GM12878 (cell line): Measurements from ENCODE around the gene PSRC1. TPM values are rescaled to one million over a fixed set of nuclear protein-coding genes. Genes with fewer than 3 reads are reported as not detected.

Experiments used
- ATAC-seq: fragments of 200-7000 bp; cut with Tn5 transposase; 3 replicates; pipeline ENCODE4 v1.9.1; 2020; ENCODE audit warnings: mild to moderate bottlenecking, moderate library complexity
- BruUV-seq: library from RNA; stranded (reverse); fragments of 400-500 nt; replicated peaks from 2 replicates; lab custom pipeline; 2021; lab: Mats Ljungman, UMichigan
- CTCF ChIA-PET: fragments of 300-600 bp; sonication (Branson Sonifier 250); formaldehyde crosslinking; extraction: SDS; loops from one replicate; lab custom pipeline; 2021; ENCODE audit warnings: inconsistent platforms; lab: Yijun Ruan, JAX
- POLR2A ChIA-PET: fragments of 350-600 bp; formaldehyde crosslinking; extraction: SDS; loops from one replicate; lab custom pipeline; 2021; ENCODE audit warnings: inconsistent platforms; lab: Charles Lee
- RAD21 ChIA-PET: fragments of 300-600 bp; sonication (Branson Sonifier 250); formaldehyde crosslinking; loops from one replicate; lab custom pipeline; 2023; ENCODE audit warnings: antibody characterized with exemption; ENCODE audit not compliant: unreplicated experiment; lab: Charles Lee
- SMC1A ChIA-PET: fragments of 300-600 bp; sonication (Branson Sonifier 250); formaldehyde crosslinking; loops from one replicate; lab custom pipeline; 2023; ENCODE audit not compliant: unreplicated experiment, uncharacterized antibody; lab: Charles Lee
- DNase-seq: peaks from one replicate; pipeline ENCODE4 v3.0.0-alpha.2; 2011; ENCODE audit warnings: low read depth, low spot score
- FAIRE-seq: peaks from 3 replicates; lab custom pipeline; 2011; peaks lifted over from hg19 to GRCh38; lab: Jason Lieb, UNC
- H2AFZ ChIP-seq: 2 replicates; pipeline ENCODE4 v1.6.0; 2011; ENCODE audit warnings: low read depth, low read length, control low read depth; ENCODE audit not compliant: control insufficient read depth
- H3K27ac ChIP-seq: 2 replicates; pipeline ENCODE4 v1.5.1; 2011; ENCODE audit warnings: control low read depth; ENCODE audit not compliant: control insufficient read depth, insufficient read depth
- H3K27me3 ChIP-seq, 2 experiments: replicated peaks in 1 of 2; 2 replicates each; pipeline versions ENCODE4 v1.6.0 to v1.6.1; 2011; ENCODE audit warnings: low read length in 1 of 2; ENCODE audit not compliant: control insufficient read depth in 2 of 2, insufficient read depth in 2 of 2
- H3K36me3 ChIP-seq, 2 experiments: 2 replicates each; pipeline ENCODE4 v1.5.1; 2011; ENCODE audit warnings: low read length in 1 of 2; ENCODE audit not compliant: control insufficient read depth in 2 of 2, insufficient read depth in 2 of 2
- H3K4me1 ChIP-seq: 2 replicates; pipeline ENCODE4 v1.6.1; 2011; ENCODE audit warnings: mild to moderate bottlenecking, low read length, moderate library complexity, mixed read lengths; ENCODE audit not compliant: control insufficient read depth, insufficient read depth
- H3K4me2 ChIP-seq: 2 replicates; pipeline ENCODE4 v1.6.0; 2011; ENCODE audit warnings: control low read depth; ENCODE audit not compliant: control insufficient read depth, insufficient read depth
- H3K4me3 ChIP-seq: fragments of 200-600 bp; sonication (generic); 2 replicates; pipeline ENCODE4 v1.5.1; 2016
- H3K79me2 ChIP-seq: 2 replicates; pipeline ENCODE4 v1.6.0; 2011; ENCODE audit warnings: low read length; ENCODE audit not compliant: control insufficient read depth, insufficient read depth
- H3K9ac ChIP-seq: 2 replicates; pipeline ENCODE4 v1.8.0; 2011; ENCODE audit warnings: low read length, control low read depth, mixed read lengths; ENCODE audit not compliant: control insufficient read depth, insufficient read depth
- H3K9me3 ChIP-seq: replicated peaks from 3 replicates; pipeline ENCODE4 v1.5.1; 2011; ENCODE audit warnings: mild to moderate bottlenecking, low read length; ENCODE audit not compliant: control insufficient read depth, insufficient read depth
- H4K20me1 ChIP-seq: 2 replicates; pipeline ENCODE4 v1.6.0; 2011; ENCODE audit not compliant: control insufficient read depth, insufficient read depth
- BACH1 ChIP-seq: fragments of 450-650 bp; IDR thresholded peaks from 2 replicates; pipeline ENCODE4 v1.6.1; 2017; ENCODE audit warnings: mild to moderate bottlenecking, borderline replicate concordance
- CEBPB ChIP-seq, 2 experiments: fragments of 150-350 bp in 1 of 2; IDR thresholded peaks; 2 replicates each; pipeline ENCODE4 v1.6.1; 2012 to 2014; ENCODE audit warnings: low read depth in 2 of 2, low read length in 2 of 2, borderline replicate concordance in 1 of 2, inconsistent platforms in 1 of 2
- CHD1 ChIP-seq: IDR thresholded peaks from 2 replicates; pipeline ENCODE4 v1.6.1; 2012; ENCODE audit warnings: low read depth, low read length, improper control_type of control experiment
- CHD2 ChIP-seq: IDR thresholded peaks from 2 replicates; pipeline ENCODE4 v1.6.1; 2011; ENCODE audit warnings: low read depth, low read length, improper control_type of control experiment, borderline replicate concordance
- ESRRA ChIP-seq: IDR thresholded peaks from 2 replicates; pipeline ENCODE4 v1.6.1; 2012; ENCODE audit warnings: mild to moderate bottlenecking, low read length, improper control_type of control experiment
- HCFC1 ChIP-seq: fragments of 150-350 bp; IDR thresholded peaks from 2 replicates; pipeline ENCODE4 v1.6.1; 2014; ENCODE audit warnings: low read length
- HDAC2 ChIP-seq: fragments of 200-600 bp; sonication (generic); IDR thresholded peaks from 2 replicates; pipeline ENCODE4 v1.6.1; 2017
- NFXL1 ChIP-seq: fragments of 450-650 bp; IDR thresholded peaks from 2 replicates; pipeline ENCODE4 v1.6.1; 2017; ENCODE audit warnings: antibody characterized with exemption, mild to moderate bottlenecking, borderline replicate concordance
- NR2C2 ChIP-seq: IDR thresholded peaks from 2 replicates; pipeline ENCODE4 v1.6.1; 2011; ENCODE audit warnings: borderline replicate concordance, low read depth; ENCODE audit not compliant: control insufficient read depth, insufficient read length
- NRF1 ChIP-seq: conservative IDR thresholded peaks from 2 replicates; pipeline ENCODE4 v1.6.1; 2011; ENCODE audit warnings: mild to moderate bottlenecking, low read depth, low read length, improper control_type of control experiment
- RCOR1 ChIP-seq: conservative IDR thresholded peaks from 2 replicates; pipeline ENCODE4 v1.6.1; 2012; ENCODE audit warnings: low read depth, low read length, improper control_type of control experiment
- RELA ChIP-seq: fragments of 450-650 bp; IDR thresholded peaks from 2 replicates; pipeline ENCODE4 v1.8.0; 2014; ENCODE audit warnings: borderline replicate concordance; ENCODE audit not compliant: partially characterized antibody
- SIX5 ChIP-seq: IDR thresholded peaks from 2 replicates; pipeline ENCODE4 v1.6.1; 2011; ENCODE audit warnings: mild to moderate bottlenecking, low read depth, low read length, moderate library complexity; ENCODE audit not compliant: severe bottlenecking
- SREBF1 ChIP-seq: IDR thresholded peaks from 2 replicates; pipeline ENCODE4 v1.6.1; 2012; ENCODE audit warnings: mild to moderate bottlenecking, low read length
- SRF ChIP-seq, 2 experiments: IDR thresholded peaks; 2 replicates each; pipeline ENCODE4 v1.6.1; 2011; ENCODE audit warnings: low read depth in 2 of 2, low read length in 2 of 2, mild to moderate bottlenecking in 1 of 2, moderate library complexity in 1 of 2
- WGBS: methylation state at CpG from one replicate; pipeline ENCODE4 v1.1.6; 2016; ENCODE audit warnings: low lambda C conversion rate; ENCODE audit not compliant: insufficient replicate concordance, insufficient coverage; ENCODE audit errors: missing lambda C conversion rate; 5-methylcytosine and 5-hydroxymethylcytosine counted together
- in situ Hi-C: fragments of 300-500 bp; cut with MboI; formaldehyde crosslinking; loops from 9 replicates; pipeline ENCODE4 v1.14.3; 2018; ENCODE audit warnings: mixed read lengths
- intact Hi-C: fragments of 100-400 bp; cut with micrococcal nuclease; formaldehyde crosslinking; loops from one replicate; pipeline ENCODE4 v1.14.2; 2022; ENCODE audit not compliant: unreplicated experiment
- polyA plus RNA-seq, 11 experiments: library from polyadenylated mRNA; depleted of rRNA in 4 of 11; unstranded in 6 of 11; stranded (reverse) in 5 of 11; fragments of >200 nt; fragmentation: Nextera tagmentation in 4 of 11; fragmentation: Illumina TruSeq in 1 of 11; extraction: Ambion mirVana in 4 of 11; extraction: Trizol in 1 of 11; gene quantifications; 1 replicate in 1 of 11; 2 replicates in 10 of 11; pipeline versions ENCODE4 v1.2.1 to v1.2.3, GENCODE V29; 2011 to 2016; ENCODE audit warnings: inconsistent platforms in 2 of 11, missing spikeins in 2 of 11, low read depth in 1 of 11
- total RNA-seq, 4 experiments: library from RNA; depleted of rRNA in 3 of 4; stranded (reverse); fragments of >200 nt in 3 of 4; fragmentation: Illumina TruSeq in 1 of 4; extraction: Trizol in 1 of 4; gene quantifications; 2 replicates each; pipeline versions ENCODE4 v1.2.1 to v1.2.3, GENCODE V29; 2013 to 2021
- TF ChIP-seq, protein P1 (sequence below): IDR thresholded peaks from 2 replicates; pipeline ENCODE4 v1.6.1; 2012; ENCODE audit warnings: low read depth, low read length, improper control_type of control experiment
- TF ChIP-seq, protein P2 (sequence below): fragments of 450-650 bp; IDR thresholded peaks from 2 replicates; pipeline ENCODE4 v1.6.1; 2016; ENCODE audit warnings: mild to moderate bottlenecking, moderate library complexity, borderline replicate concordance
- TF ChIP-seq, protein P3 (sequence below): IDR thresholded peaks from 2 replicates; pipeline ENCODE4 v1.6.1; 2011; ENCODE audit warnings: mild to moderate bottlenecking, low read depth, low read length, moderate library complexity; ENCODE audit not compliant: insufficient replicate concordance
- TF ChIP-seq, protein P4 (sequence below): IDR thresholded peaks from 2 replicates; pipeline ENCODE4 v1.6.1; 2011; ENCODE audit warnings: low read depth, low read length, improper control_type of control experiment, borderline replicate concordance

The PSRC1 gene
- total and polyA plus RNA-seq, 10 of the 15 experiments (the other 5 are each of a cell fraction or from before 2014, with no cell fraction given): 1.2 to 11.8 (median 4.9) TPM

DNA sequence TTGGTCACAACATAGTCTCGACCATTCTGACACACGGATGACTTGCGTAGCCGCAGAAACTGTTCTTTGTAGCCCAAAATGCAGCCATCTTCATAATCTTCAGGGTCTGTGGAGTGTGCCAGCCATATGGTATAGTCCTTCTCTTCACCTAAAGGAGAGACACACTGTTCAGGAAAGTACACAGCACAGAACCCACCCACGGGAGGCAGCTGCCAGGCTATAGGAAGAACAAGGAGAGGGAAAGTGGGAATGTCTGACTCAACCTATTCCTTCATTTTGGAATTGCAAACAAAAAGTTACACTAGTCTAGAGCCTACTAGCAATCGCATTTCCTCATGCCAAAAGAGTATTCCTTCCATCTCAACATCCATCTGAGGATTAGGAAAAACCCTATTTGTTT, 40.0 kb upstream of the PSRC1 start:
- no peaks in the 10 kb centered on the region for H3K4me1 ChIP-seq
- intact Hi-C loops: no loop called here

More for the DNA sequence above, 40.0 kb upstream of the PSRC1 start:
- no peak for DNase-seq
- Histone ChIP-seq H3K27ac (no peak overlapping the region), H3K79me2 (no peaks in the 10 kb centered on the region), H3K9me3 (no peaks in the 10 kb centered on the region), H2AFZ (no peak overlapping the region), H3K27me3 (no peaks in the 10 kb centered on the region), H3K4me3 (no peak overlapping the region), H3K4me2 (no peak overlapping the region), H3K36me3 (no peaks in the 10 kb centered on the region)
- POLR2A ChIA-PET: no interaction called here
- 39% methylated on average over 6 of the region's 6 CpGs for WGBS
- no TSS peak for BruUV-seq
- CTCF ChIA-PET: interaction anchor here (1.2 kb wide), 1 partner anchor 13 kb away, joined by 3 read pairs; no protein-coding TSS in a partner anchor
- no peak for ATAC-seq
- in situ Hi-C loops: no loop called here
- no peak for FAIRE-seq
- no peak for TF ChIP-seq CHD2
- TF ChIP-seq HCFC1: no peak
- no peak for TF ChIP-seq SREBF1
- no peak for TF ChIP-seq NRF1
- no peak for TF ChIP-seq RCOR1
- TF ChIP-seq, protein P1, sequence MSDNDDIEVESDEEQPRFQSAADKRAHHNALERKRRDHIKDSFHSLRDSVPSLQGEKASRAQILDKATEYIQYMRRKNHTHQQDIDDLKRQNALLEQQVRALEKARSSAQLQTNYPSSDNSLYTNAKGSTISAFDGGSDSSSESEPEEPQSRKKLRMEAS: no peak
- no peak for TF ChIP-seq BACH1
- TF ChIP-seq SIX5: no peak
- TF ChIP-seq RELA: no peak
- no peak for TF ChIP-seq CEBPB (IDR thresholded peaks at IDR 0.05; ENCODE audit: borderline replicate concordance in 1 of 2, low read depth in 2 of 2, low read length in 2 of 2)
- TF ChIP-seq NR2C2: no peak
- TF ChIP-seq, protein P2, sequence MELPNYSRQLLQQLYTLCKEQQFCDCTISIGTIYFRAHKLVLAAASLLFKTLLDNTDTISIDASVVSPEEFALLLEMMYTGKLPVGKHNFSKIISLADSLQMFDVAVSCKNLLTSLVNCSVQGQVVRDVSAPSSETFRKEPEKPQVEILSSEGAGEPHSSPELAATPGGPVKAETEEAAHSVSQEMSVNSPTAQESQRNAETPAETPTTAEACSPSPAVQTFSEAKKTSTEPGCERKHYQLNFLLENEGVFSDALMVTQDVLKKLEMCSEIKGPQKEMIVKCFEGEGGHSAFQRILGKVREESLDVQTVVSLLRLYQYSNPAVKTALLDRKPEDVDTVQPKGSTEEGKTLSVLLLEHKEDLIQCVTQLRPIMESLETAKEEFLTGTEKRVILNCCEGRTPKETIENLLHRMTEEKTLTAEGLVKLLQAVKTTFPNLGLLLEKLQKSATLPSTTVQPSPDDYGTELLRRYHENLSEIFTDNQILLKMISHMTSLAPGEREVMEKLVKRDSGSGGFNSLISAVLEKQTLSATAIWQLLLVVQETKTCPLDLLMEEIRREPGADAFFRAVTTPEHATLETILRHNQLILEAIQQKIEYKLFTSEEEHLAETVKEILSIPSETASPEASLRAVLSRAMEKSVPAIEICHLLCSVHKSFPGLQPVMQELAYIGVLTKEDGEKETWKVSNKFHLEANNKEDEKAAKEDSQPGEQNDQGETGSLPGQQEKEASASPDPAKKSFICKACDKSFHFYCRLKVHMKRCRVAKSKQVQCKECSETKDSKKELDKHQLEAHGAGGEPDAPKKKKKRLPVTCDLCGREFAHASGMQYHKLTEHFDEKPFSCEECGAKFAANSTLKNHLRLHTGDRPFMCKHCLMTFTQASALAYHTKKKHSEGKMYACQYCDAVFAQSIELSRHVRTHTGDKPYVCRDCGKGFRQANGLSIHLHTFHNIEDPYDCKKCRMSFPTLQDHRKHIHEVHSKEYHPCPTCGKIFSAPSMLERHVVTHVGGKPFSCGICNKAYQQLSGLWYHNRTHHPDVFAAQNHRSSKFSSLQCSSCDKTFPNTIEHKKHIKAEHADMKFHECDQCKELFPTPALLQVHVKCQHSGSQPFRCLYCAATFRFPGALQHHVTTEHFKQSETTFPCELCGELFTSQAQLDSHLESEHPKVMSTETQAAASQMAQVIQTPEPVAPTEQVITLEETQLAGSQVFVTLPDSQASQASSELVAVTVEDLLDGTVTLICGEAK: no peak
- TF ChIP-seq, protein P3, sequence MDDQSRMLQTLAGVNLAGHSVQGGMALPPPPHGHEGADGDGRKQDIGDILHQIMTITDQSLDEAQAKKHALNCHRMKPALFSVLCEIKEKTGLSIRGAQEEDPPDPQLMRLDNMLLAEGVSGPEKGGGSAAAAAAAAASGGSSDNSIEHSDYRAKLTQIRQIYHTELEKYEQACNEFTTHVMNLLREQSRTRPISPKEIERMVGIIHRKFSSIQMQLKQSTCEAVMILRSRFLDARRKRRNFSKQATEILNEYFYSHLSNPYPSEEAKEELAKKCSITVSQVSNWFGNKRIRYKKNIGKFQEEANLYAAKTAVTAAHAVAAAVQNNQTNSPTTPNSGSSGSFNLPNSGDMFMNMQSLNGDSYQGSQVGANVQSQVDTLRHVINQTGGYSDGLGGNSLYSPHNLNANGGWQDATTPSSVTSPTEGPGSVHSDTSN: no peak
- TF ChIP-seq, protein P4, sequence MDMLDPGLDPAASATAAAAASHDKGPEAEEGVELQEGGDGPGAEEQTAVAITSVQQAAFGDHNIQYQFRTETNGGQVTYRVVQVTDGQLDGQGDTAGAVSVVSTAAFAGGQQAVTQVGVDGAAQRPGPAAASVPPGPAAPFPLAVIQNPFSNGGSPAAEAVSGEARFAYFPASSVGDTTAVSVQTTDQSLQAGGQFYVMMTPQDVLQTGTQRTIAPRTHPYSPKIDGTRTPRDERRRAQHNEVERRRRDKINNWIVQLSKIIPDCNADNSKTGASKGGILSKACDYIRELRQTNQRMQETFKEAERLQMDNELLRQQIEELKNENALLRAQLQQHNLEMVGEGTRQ: no peak
- TF ChIP-seq SRF (IDR thresholded peaks at IDR 0.05; ENCODE audit: low read depth in 2 of 2, low read length in 2 of 2): no peak
- no peak for TF ChIP-seq ESRRA
- no peak for TF ChIP-seq CHD1
- no peak for TF ChIP-seq NFXL1
- no peak for TF ChIP-seq HDAC2
- TF ChIP-seq, all 136 proteins: peak for 0
- H3K9ac ChIP-seq: no peak overlapping the region
- RAD21 ChIA-PET: interaction anchor here (0.9 kb wide), 1 partner anchor 79 kb away, joined by 4 read pairs; no protein-coding TSS in a partner anchor
- SMC1A ChIA-PET: interaction anchor here (0.9 to 1.0 kb wide), 2 partner anchors 55 to 64 kb away, joined by 3 read pairs; no protein-coding TSS in a partner anchor
- no peaks in the 10 kb centered on the region for H4K20me1 ChIP-seq
